ENCODE results near the gene FBN3. TPM values are rescaled to one million over a fixed set of nuclear protein-coding genes. Genes with fewer than 3 reads are reported as not detected.

The FBN3 gene
- total and polyA plus RNA-seq, 2 donors (not counting 1 experiment from before 2014, with no cell fraction given) = not detected

DNA sequence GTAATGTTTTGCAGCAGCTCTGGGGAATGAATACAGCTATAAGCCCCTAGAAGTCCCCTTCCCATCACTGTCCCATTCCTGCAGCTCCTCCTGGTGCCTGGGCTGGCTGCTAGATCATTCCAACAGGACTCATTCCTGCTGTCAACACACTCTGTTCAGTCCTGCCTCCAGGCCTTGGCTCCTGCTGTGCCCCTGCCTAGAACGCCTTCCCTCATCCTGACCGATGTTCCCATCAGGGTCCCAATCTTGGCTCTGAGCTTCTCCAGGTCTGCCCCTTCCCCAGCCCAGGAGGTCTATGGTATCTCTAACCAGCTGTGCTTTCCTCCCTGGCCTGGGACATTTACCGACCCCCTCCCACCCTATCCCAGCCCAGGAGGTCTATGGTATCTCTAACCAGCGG lies 48.1 kb downstream of the FBN3 start:
- ChIA-PET CTCF (no interaction called here), POLR2A (interaction anchor here (0.5 kb wide), 1 partner anchor 105 kb away, joined by 5 read pairs; no protein-coding TSS in a partner anchor)
- no peaks in the 10 kb centered on the region for H3K4me1 Mint-ChIP-seq
- Histone ChIP-seq H3K36me3 (replicated peaks in 1 of 2; ENCODE audit: control extremely low read depth in 1 of 2, control insufficient read depth in 1 of 2, extremely low read depth in 1 of 2, insufficient read depth in 2 of 2, low read length in 1 of 2) (no peaks in the 10 kb centered on the region), H3K27me3 (replicated peaks in 1 of 4; ENCODE audit: control extremely low read depth in 1 of 4, control insufficient read depth in 3 of 4, insufficient read depth in 4 of 4, low read length in 3 of 4) (peaks cover 0 to 8% (median 1%) of the 10 kb centered on the region in 4 experiments), H3K27ac (ENCODE audit: low read length in 2 of 2) (no peak overlapping the region), H4K20me1 (ENCODE audit: control insufficient read depth, insufficient read depth, low read length, poor library complexity, severe bottlenecking) (no peaks in the 10 kb centered on the region), H3K9me3 (ENCODE audit: control extremely low read depth in 1 of 3, control insufficient read depth in 2 of 3, insufficient read depth in 1 of 3, low read length in 2 of 3) (peaks cover 0 to 29% (median 10%) of the 10 kb centered on the region in 3 donors), H3K9ac (ENCODE audit: low read length) (no peak overlapping the region), H3K4me2 (replicated peaks; ENCODE audit: low read depth, low read length, poor library complexity, severe bottlenecking) (no peak overlapping the region), H2AFZ (ENCODE audit: insufficient read depth, low read depth, low read length, poor library complexity, severe bottlenecking) (no peak overlapping the region), H3K79me2 (ENCODE audit: control insufficient read depth, insufficient read depth, low read length) (no peaks in the 10 kb centered on the region), H3K4me3 (ENCODE audit: control extremely low read depth in 1 of 5, extremely low read depth in 1 of 5, insufficient read depth in 1 of 5, low read depth in 2 of 5, low read length in 4 of 5) (no peak overlapping the region), H3K4me1 (ENCODE audit: control insufficient read depth in 2 of 2, insufficient read depth in 2 of 2, low read length in 2 of 2) (no peaks in the 10 kb centered on the region)
- H3K27me3 Mint-ChIP-seq = peaks cover 21% of the 10 kb centered on the region
- ATAC-seq (ENCODE audit: low read depth) (no peak), DNase-seq (no peak)
- peaks cover 3% of the 10 kb centered on the region for H3K9me3 Mint-ChIP-seq (ENCODE audit: insufficient read depth)
- TF ChIP-seq, protein P1, sequence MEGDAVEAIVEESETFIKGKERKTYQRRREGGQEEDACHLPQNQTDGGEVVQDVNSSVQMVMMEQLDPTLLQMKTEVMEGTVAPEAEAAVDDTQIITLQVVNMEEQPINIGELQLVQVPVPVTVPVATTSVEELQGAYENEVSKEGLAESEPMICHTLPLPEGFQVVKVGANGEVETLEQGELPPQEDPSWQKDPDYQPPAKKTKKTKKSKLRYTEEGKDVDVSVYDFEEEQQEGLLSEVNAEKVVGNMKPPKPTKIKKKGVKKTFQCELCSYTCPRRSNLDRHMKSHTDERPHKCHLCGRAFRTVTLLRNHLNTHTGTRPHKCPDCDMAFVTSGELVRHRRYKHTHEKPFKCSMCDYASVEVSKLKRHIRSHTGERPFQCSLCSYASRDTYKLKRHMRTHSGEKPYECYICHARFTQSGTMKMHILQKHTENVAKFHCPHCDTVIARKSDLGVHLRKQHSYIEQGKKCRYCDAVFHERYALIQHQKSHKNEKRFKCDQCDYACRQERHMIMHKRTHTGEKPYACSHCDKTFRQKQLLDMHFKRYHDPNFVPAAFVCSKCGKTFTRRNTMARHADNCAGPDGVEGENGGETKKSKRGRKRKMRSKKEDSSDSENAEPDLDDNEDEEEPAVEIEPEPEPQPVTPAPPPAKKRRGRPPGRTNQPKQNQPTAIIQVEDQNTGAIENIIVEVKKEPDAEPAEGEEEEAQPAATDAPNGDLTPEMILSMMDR (IDR thresholded peaks at IDR 0.05) = no peak
- TF ChIP-seq EZH2 (IDR thresholded peaks at IDR 0.05; ENCODE audit: borderline replicate concordance, insufficient read depth, low read depth, low read length, poor library complexity, severe bottlenecking) = no peak
- 93% methylated on average over 4 of the region's 4 CpGs for whole genome bisulfite sequencing (ENCODE audit: insufficient coverage)
- intact Hi-C loops (cut with micrococcal nuclease) = no loop called here
- H3K27ac Mint-ChIP-seq = no peak overlapping the region
- no peak overlapping the region for H3K4me3 Mint-ChIP-seq

DNA sequence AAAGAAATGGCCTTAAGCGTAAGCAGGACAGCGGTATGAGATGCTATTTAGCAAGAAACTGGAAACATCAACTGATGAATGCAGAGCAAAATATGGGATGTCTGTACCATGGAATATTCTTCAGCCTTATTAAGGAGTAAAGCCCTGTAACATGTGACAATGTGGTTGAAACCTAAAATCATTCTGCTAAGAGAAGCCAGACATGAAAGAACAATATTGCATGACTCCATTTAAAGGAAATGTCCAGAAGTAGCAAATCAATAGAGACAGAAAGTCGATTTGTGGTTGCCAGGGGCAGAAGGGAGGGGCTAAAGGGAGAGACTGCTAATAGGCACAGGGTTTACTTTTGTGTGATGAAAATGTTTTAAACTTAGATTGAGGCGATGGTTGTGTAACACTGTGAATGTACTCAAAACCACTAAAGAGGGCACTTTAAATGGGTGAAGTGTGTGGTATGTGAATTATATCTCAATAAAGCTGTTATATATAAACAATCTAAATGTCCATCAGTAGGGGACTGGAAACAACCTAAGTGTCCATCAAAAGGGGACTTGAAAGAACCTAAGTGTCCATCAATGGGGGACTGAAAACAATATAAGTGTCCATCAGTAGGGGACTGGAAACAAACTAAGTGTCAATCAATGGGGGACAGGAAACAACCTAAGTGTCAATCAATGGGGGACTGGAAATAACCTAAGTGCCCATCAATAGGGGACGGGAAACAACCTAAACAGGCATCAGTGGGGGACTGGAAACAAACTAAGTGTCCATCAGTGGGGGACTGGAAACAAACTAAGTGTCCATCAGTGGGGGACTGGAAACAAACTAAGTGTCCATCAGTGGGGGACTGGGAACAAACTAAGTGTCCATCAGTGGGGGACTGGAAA lies 51.5 kb downstream of the FBN3 start:
- Histone ChIP-seq H3K4me1 (ENCODE audit: control insufficient read depth in 2 of 2, insufficient read depth in 2 of 2, low read length in 2 of 2) (no peaks in the 10 kb centered on the region), H3K4me3 (ENCODE audit: control extremely low read depth in 1 of 5, extremely low read depth in 1 of 5, insufficient read depth in 1 of 5, low read depth in 2 of 5, low read length in 4 of 5) (no peak overlapping the region), H3K9ac (ENCODE audit: low read length) (no peak overlapping the region), H3K79me2 (ENCODE audit: control insufficient read depth, insufficient read depth, low read length) (no peaks in the 10 kb centered on the region), H3K27ac (ENCODE audit: low read length in 2 of 2) (no peak overlapping the region), H3K36me3 (replicated peaks in 1 of 2; ENCODE audit: control extremely low read depth in 1 of 2, control insufficient read depth in 1 of 2, extremely low read depth in 1 of 2, insufficient read depth in 2 of 2, low read length in 1 of 2) (no peaks in the 10 kb centered on the region), H3K27me3 (replicated peaks in 1 of 4; ENCODE audit: control extremely low read depth in 1 of 4, control insufficient read depth in 3 of 4, insufficient read depth in 4 of 4, low read length in 3 of 4) (peaks cover 0 to 6% (median 0%) of the 10 kb centered on the region in 4 experiments), H3K9me3 (ENCODE audit: control extremely low read depth in 1 of 3, control insufficient read depth in 2 of 3, insufficient read depth in 1 of 3, low read length in 2 of 3) (peaks cover 0 to 44% (median 29%) of the 10 kb centered on the region in 3 donors), H2AFZ (ENCODE audit: insufficient read depth, low read depth, low read length, poor library complexity, severe bottlenecking) (no peak overlapping the region), H3K4me2 (replicated peaks; ENCODE audit: low read depth, low read length, poor library complexity, severe bottlenecking) (no peak overlapping the region), H4K20me1 (ENCODE audit: control insufficient read depth, insufficient read depth, low read length, poor library complexity, severe bottlenecking) (no peaks in the 10 kb centered on the region)
- Mint-ChIP-seq H3K4me3 (no peak overlapping the region), H3K27me3 (peaks cover 12% of the 10 kb centered on the region), H3K9me3 (ENCODE audit: insufficient read depth) (peaks cover 3% of the 10 kb centered on the region), H3K27ac (no peak overlapping the region), H3K4me1 (no peaks in the 10 kb centered on the region)
- TF ChIP-seq, protein P1 (IDR thresholded peaks at IDR 0.05) = no peak
- TF ChIP-seq EZH2 (IDR thresholded peaks at IDR 0.05; ENCODE audit: borderline replicate concordance, insufficient read depth, low read depth, low read length, poor library complexity, severe bottlenecking) = no peak
- CTCF ChIA-PET = no interaction called here
- 91% methylated on average over 4 of the region's 5 CpGs for WGBS (ENCODE audit: insufficient coverage)
- DNase-seq (no peak), ATAC-seq (ENCODE audit: low read depth) (no peak)
- POLR2A ChIA-PET = no interaction called here
- intact Hi-C loops (cut with micrococcal nuclease) = no loop called here

Measured in B cell (primary cell).